Glutamatergic neuron (in vitro differentiated cells): ENCODE results near the gene ZNF2. TPM values are rescaled to one million over a fixed set of nuclear protein-coding genes. Genes with fewer than 3 reads are reported as not detected.
"Not testable (repeated sequence)": the region's sequence is repeated elsewhere in the genome, so short reads cannot be mapped to it uniquely, and the experiment has no call there.

Source experiments
- DNase-seq: peaks from one replicate; pipeline ENCODE4 v3.0.0; 2022
- H3K27ac Mint-ChIP-seq: one replicate; pipeline ENCODE4 v1.8.0; 2020; ENCODE audit warnings: mild to moderate bottlenecking, mixed read lengths, inconsistent platforms; ENCODE audit not compliant: unreplicated experiment
- H3K27me3 Mint-ChIP-seq: one replicate; pipeline ENCODE4 v1.8.0; 2020; ENCODE audit warnings: mild to moderate bottlenecking, moderate library complexity, mixed read lengths, inconsistent platforms; ENCODE audit not compliant: unreplicated experiment
- H3K36me3 Mint-ChIP-seq: one replicate; pipeline ENCODE4 v1.8.0; 2020; ENCODE audit warnings: mild to moderate bottlenecking, mixed read lengths, inconsistent platforms; ENCODE audit not compliant: unreplicated experiment
- H3K4me1 Mint-ChIP-seq: one replicate; pipeline ENCODE4 v1.8.0; 2020; ENCODE audit warnings: mild to moderate bottlenecking, low read depth, mixed read lengths, inconsistent platforms; ENCODE audit not compliant: unreplicated experiment
- H3K4me3 Mint-ChIP-seq: one replicate; pipeline ENCODE4 v1.8.0; 2020; ENCODE audit warnings: mild to moderate bottlenecking, mixed read lengths, inconsistent platforms; ENCODE audit not compliant: unreplicated experiment
- H3K9me3 Mint-ChIP-seq: one replicate; pipeline ENCODE4 v1.8.0; 2020; ENCODE audit warnings: mild to moderate bottlenecking, moderate library complexity, mixed read lengths, inconsistent platforms; ENCODE audit not compliant: unreplicated experiment
- CTCF ChIP-seq: fragments of 200-600 bp; sonication (generic); IDR thresholded peaks from one replicate; pipeline ENCODE4 v1.5.0; 2021; ENCODE audit not compliant: partially characterized antibody, unreplicated experiment
- total RNA-seq: library from RNA; stranded (reverse); fragmentation: NEBNext Ultra II Directional; extraction: Animal tissue kit (Norgen Biotek cat#: 25700); gene quantifications from one replicate; pipeline ENCODE4 v1.2.1, GENCODE V29; 2021; ENCODE audit not compliant: unreplicated experiment

ZNF2 gene
- total RNA-seq, 1 donor from 2014 or later, result 3.3 TPM

- Mint-ChIP-seq H3K36me3 (peaks cover 32% of the 10 kb centered on the region), H3K4me1 (peaks cover 2% of the 10 kb centered on the region), H3K4me3 (no peak overlapping the region), H3K27ac (no peak overlapping the region), H3K9me3 (peaks cover 3% of the 10 kb centered on the region), H3K27me3 (peaks cover 6% of the 10 kb centered on the region)
- TF ChIP-seq CTCF, result no peak
- no peak for DNase-seq
Observed at GRCh38 chr2:95179451-95179850, 13.8 kb downstream of the ZNF2 start.

DNA sequence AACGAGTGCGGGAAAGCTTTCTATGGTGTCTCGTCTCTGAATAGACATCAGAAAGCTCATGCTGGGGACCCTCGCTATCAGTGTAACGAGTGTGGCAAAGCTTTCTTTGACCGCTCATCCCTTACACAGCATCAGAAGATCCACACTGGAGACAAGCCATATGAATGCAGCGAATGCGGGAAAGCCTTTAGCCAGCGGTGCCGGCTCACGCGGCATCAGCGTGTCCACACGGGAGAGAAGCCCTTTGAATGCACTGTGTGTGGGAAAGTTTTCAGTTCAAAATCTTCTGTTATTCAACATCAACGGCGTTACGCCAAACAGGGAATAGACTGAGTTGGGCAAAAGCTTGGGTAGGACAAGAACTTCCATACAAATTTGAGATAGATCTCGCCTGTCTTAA is 16.2 kb downstream of the ZNF2 start:
- peaks cover 32% of the 10 kb centered on the region for H3K36me3 Mint-ChIP-seq
- H3K4me1 Mint-ChIP-seq, result peaks cover 2% of the 10 kb centered on the region
- peaks cover 3% of the 10 kb centered on the region for H3K9me3 Mint-ChIP-seq
- H3K27me3 Mint-ChIP-seq, result peaks cover 6% of the 10 kb centered on the region
- no peak overlapping the region for H3K27ac Mint-ChIP-seq
- no peak overlapping the region for H3K4me3 Mint-ChIP-seq
- DNase-seq, result no peak
- TF ChIP-seq CTCF, result no peak

DNA sequence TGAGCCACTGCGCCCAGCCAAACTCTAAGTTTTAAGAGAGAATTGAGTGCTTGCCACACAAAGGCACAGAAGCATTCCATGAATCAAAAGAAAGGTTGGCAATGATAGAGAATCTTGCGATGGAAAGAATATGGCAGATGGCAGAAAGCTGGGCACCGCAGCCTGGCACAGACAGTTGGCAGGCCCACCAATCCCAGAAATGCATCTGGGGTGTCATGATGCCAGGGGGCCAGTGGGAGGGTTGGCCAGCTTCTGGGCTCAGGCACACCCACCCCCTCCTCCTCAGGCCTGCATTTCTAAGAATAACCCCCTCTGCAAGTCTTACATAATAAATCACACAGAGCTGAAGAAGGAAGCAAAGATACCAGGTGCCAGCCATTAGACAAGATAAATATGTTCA is 19.6 kb downstream of the ZNF2 start:
- Mint-ChIP-seq H3K9me3 (no peaks in the 10 kb centered on the region), H3K4me3 (no peak overlapping the region), H3K4me1 (no peaks in the 10 kb centered on the region), H3K36me3 (peaks cover 20% of the 10 kb centered on the region), H3K27me3 (peaks cover 5% of the 10 kb centered on the region), H3K27ac (no peak overlapping the region)
- no peak for DNase-seq
- no peak for TF ChIP-seq CTCF

DNA sequence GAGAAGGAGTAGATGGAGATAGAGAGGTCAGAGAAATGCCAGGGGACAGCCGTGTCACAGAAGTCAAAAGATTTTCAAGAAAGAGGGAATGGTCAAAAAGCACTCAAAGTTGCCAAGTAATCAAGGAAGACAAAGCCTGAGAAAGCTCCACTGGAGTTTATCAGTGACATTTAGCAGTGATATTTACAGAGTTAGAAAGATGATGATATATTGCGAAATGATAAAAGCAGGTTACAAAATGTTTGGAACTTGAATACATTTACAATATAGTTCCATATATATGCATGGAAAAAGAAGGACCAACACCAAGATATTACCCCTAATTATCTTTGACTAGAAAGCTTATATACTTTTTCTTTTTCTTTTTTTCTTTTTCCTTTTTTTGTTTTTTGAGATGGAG is 20.4 kb downstream of the ZNF2 start:
- DNase-seq, result no peak
- no peaks in the 10 kb centered on the region for H3K9me3 Mint-ChIP-seq
- TF ChIP-seq CTCF, result no peak
- peaks cover 15% of the 10 kb centered on the region for H3K36me3 Mint-ChIP-seq
- H3K4me3 Mint-ChIP-seq, result no peak overlapping the region
- peaks cover 8% of the 10 kb centered on the region for H3K27me3 Mint-ChIP-seq
- no peak overlapping the region for H3K27ac Mint-ChIP-seq
- no peaks in the 10 kb centered on the region for H3K4me1 Mint-ChIP-seq

- not testable (repeated sequence) for H3K27ac Mint-ChIP-seq, H3K36me3 Mint-ChIP-seq, H3K4me3 Mint-ChIP-seq, H3K9me3 Mint-ChIP-seq, H3K4me1 Mint-ChIP-seq, H3K27me3 Mint-ChIP-seq
- DNase-seq, result peak; percentile 85
- peak; percentile 57 for TF ChIP-seq CTCF
Observed at GRCh38 chr2:95192956-95193355, 27.3 kb downstream of the ZNF2 start.
